Measurements from ENCODE around the gene ECM1.

Gene ECM1

GRCh38 chr1:150512846-150513245, 4.9 kb downstream of the ECM1 start:
- DNase-seq (ENCODE audit: low read depth), result no peak

DNA sequence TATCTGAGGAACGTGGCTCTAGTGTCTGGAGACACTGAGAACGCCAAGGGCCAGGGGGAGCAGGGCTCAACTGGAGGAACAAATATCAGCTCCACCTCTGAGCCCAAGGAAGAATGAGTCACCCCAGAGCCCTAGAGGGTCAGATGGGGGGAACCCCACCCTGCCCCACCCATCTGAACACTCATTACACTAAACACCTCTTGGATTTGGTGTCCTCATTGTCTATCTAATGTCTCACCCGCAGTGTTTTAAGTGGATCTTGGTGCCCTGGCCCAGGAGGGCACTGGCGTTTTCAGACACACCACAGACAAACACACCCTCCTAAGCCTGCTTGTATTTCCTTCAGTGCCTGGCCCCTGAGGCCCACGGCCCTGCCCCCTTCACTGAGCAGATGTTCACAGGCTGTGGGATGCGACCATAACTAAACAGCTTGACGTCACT, 5.5 kb downstream of the ECM1 start:
- no peak for DNase-seq (ENCODE audit: low read depth)

- DNase-seq (ENCODE audit: low read depth), result no peak
These were observed 6.4 kb downstream of the ECM1 start for GRCh38 chr1:150514260-150514659.

GRCh38 chr1:150514913-150515327, 7.0 kb downstream of the ECM1 start:
- no peak for DNase-seq (ENCODE audit: low read depth)

- DNase-seq (ENCODE audit: low read depth), result peak; percentile 69
These were observed 7.6 kb downstream of the ECM1 start, which contains the start of gene FALEC for GRCh38 chr1:150515328-150516049. FALEC (plus strand) TSS chr1:150515752.

DNA sequence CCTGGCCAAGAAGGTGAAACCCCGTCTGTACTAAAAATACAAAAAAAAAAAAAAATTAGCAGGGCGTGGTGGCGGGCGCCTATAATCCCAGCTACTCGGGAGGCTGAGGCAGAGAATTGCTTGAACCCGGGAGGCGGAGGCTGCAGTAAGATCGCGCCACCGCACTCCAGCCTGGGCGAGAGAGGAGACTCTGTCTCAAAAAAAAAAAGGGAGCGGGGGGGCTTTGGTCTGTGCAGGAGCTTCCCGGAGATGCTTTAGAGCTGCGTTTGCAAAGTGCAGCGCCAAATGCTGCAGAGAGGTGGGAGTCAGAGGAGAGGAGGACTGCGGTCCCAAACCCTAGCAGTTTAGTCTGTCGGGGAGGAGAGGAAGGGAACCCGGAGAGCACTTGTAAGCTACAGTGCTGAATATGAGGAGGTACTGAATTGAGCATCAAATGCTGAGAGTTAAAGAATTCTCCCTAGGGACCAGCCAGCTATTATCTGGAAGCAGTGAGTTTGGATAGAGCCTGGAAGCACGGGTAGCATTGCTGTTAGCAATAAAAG, 8.2 kb downstream of the ECM1 start:
- DNase-seq (ENCODE audit: low read depth), result no peak

DNA sequence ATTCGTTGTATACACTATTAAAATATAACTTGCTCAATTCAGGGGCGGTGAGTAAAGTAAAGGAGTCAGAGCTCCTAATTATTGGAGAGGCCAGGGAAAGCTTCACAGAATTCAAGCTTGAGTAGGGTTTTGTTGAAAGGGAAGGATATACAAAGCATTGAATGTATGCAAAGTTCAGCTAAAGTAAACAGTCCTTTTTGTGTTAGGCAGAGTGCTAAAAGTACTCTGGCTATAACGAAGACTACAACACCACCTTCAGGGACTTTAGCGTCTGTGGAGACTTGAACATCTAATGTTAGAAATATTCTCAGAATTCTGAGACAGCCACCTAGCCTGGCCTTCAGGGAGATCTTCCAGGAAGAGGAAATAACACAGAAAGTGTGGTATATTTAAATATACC, 8.7 kb downstream of the ECM1 start:
- DNase-seq (ENCODE audit: low read depth), result no peak

GRCh38 chr1:150521196-150521968, 13.5 kb downstream of the ECM1 start:
- no peak for DNase-seq (ENCODE audit: low read depth)

DNA sequence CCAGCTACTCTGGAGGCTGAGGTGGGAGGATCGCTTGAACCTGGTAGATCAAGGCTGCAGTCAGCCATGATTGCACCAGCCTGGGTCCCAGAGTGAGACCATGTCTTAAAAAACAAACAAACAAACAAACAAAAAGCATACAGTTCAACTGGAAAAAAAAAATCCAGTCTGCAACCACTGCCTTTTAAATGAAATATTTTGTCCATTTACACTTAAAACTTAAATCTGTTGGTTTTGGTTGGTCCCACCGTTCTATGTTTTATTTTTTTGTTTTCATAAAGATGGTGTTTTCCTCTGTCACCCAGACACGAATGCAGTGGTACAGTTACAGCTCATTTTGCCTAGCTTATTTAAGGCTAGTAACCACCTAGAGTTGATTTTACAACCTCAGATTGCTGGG, 17.4 kb downstream of the ECM1 start:
- no peak for DNase-seq (ENCODE audit: low read depth)

DNA sequence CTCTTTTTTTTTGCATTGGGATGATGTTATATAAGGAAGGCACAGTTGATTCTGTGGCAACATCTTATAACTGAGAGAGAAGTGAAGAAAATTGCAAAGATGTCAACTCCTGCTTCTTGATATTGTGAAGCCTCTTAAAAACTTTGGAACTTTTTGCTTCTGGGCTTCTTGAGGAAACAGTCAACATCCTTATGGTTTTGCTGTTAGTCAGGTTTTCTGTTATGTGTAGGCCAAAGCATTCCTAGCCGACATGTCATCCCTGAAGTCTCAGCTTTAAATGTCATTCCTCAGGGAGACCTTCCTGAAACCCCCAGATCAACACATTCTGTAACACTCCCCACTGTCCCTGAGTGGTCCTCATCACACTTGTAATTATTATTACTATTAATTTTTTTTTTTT, 20.3 kb downstream of the ECM1 start:
- peak; percentile 71 for DNase-seq (ENCODE audit: low read depth)

- no peak for DNase-seq (ENCODE audit: low read depth)
These were observed 21.1 kb downstream of the ECM1 start for GRCh38 chr1:150529017-150529416.

DNA sequence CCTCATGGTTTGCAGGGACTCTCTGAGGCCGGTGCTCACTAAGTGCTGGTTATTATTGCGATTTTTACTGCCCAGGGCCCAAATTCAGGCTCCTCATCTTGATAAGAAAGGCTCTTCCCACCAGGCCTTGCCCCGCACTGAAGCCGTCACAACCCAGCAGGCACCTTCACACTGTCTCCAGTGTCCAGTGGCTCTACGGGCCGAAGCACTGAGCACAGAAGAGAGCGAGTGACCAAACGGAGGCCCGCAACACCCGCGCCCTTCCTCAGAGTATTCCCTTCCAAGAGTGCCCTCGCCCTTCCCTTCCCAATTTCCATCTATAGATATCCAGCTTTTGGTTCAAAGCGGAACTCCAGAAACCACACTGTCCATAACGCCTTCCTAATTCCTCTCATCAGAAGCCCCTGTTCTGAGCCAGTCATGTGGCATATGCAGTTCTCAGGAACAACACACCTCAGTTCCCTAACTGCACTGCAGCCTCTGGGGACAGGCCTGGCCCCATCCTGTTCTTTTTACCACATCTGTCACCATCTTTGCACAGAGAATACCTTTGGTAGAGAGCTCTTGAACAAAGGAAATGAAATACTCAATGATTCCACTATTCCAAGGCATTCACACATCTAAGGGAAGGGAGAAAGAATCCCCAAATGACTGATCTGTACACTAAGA, 22.7 kb downstream of the ECM1 start:
- no peak for DNase-seq (ENCODE audit: low read depth)

- DNase-seq (ENCODE audit: low read depth), result no peak
These were observed 25.0 kb downstream of the ECM1 start for GRCh38 chr1:150532860-150533259.

- DNase-seq (ENCODE audit: low read depth), result no peak
These were observed 26.1 kb downstream of the ECM1 start for GRCh38 chr1:150534002-150534401.

- DNase-seq (ENCODE audit: low read depth), result no peak
These were observed 27.8 kb downstream of the ECM1 start for GRCh38 chr1:150535511-150536287.

- DNase-seq (ENCODE audit: low read depth), result no peak
These were observed 29.2 kb downstream of the ECM1 start for GRCh38 chr1:150536836-150537731.

DNA sequence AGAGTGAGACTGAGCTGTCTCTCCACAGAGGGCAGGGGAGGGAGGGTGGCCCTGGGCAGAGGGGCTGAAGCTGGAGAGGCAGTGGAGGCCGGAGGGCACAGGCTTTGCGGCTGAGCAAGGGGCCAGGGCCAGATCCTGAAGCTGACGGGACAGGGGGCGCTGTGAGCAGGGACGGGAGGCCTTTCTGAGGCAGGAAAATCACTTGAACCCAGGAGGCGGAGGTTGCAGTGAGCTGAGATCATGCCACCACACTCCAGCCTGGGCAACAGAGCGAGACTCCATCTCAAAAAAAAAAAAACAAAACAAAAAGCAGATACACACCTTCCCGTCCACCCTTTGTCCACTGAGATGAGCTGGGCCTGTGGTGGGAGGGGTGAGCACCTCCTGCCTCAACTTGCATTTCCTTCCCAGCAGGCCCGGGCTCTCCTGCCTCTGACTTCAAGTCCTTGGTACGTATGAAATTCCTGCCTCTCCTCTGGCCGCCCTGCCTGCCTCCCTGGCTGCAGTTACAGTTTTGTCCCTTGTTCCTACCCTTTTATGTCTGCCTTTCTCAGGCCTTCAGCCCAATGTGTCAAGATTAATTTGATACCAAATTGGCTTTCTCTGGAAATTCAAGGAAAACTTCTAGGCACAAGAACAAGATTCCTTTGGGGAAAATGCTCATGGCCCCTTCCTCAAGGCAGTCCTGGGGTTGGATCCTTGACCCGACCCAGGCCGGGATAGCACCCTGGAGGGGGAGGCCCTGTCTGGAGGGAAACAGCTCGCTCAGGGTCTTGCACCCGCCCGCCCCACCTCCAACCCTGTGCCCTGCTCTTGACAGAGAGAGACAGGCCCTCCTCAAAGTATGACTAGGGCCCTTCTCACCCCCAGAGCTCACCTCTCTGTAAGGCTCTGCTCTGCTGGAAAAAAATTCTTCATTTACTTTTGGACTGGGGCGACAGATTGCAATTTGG, 30.1 kb downstream of the ECM1 start:
- DNase-seq (ENCODE audit: low read depth), result peak; percentile 72

DNA sequence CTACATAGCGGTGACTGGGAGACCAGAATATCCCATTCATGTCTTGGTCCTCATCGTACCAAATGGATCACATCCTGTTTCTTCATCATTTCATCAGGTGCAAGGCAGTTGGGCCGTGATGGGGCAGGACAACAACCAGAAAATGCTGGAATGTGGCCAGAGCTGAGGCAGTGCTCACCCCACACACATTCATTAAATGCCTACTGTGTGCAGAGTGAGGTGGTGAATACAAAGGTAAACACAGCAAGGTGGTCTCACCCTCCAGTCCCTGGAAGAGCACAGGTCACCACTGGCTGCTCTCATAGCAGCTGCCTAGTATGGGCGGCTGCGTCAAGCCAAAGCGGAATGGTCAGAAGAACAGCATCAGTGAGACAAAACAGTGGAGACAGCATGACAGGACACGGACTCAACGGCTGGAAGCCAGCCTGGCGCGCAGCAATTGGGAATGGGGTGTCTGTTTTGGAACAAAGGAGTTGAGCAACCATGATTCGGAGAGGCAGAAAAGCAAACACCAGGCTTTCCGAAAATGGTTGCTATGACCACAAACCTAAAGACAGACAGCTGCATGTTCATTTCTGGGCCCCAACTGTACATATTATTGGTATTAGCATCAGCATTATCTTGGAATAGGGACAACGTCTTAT, 35.7 kb downstream of the ECM1 start:
- no peak for DNase-seq (ENCODE audit: low read depth)

GRCh38 chr1:150544204-150544603, 36.3 kb downstream of the ECM1 start:
- DNase-seq (ENCODE audit: low read depth), result no peak

All from non-pigmented ciliary epithelial cell (primary cell).